Stomach (tissue), 9 donors: ENCODE results near the gene SAMD8. TPM values are rescaled to one million over a fixed set of nuclear protein-coding genes. Genes with fewer than 3 reads are reported as not detected.

Experiments used
- DNase-seq, 2 donors: peaks; one replicate each; pipeline versions ENCODE4 v3.0.0 to v3.0.0-alpha.2; 2013 to 2019
- H3K27ac ChIP-seq, 5 donors: fragments of 200-600 bp in 4 of 5; sonication (generic) in 4 of 5; one replicate each; pipeline ENCODE4 v1.5.1; 2013 to 2019; ENCODE audit warnings: mild to moderate bottlenecking in 1 of 5, moderate library complexity in 1 of 5
- H3K27me3 ChIP-seq, 3 donors: fragments of 200-600 bp; sonication (generic); one replicate each; pipeline ENCODE4 v1.5.1; 2017 to 2019; ENCODE audit warnings: mixed run types in 1 of 3
- H3K36me3 ChIP-seq, 4 donors: fragments of 200-600 bp; sonication (generic); 1 replicate in 3 of 4; 2 replicates in 1 of 4; pipeline ENCODE4 v1.5.1; 2016 to 2019
- H3K4me1 ChIP-seq, 4 donors: fragments of 200-600 bp; sonication (generic); one replicate each; pipeline ENCODE4 v1.5.1; 2016 to 2019
- H3K4me3 ChIP-seq, 4 donors: fragments of 200-600 bp; sonication (generic) in 3 of 4; one replicate each; pipeline ENCODE4 v1.5.1; 2016 to 2019; ENCODE audit warnings: mild to moderate bottlenecking in 1 of 4
- H3K9me3 ChIP-seq, 4 donors: fragments of 200-600 bp; sonication (generic); one replicate each; pipeline ENCODE4 v1.5.1; 2016 to 2019
- CTCF ChIP-seq, 7 experiments: fragments of 450-650 bp in 4 of 7; fragments of 200-600 bp in 3 of 7; sonication (generic) in 3 of 7; IDR thresholded peaks; one replicate each; pipeline ENCODE4 v1.5.1; 2016 to 2019; ENCODE audit warnings: antibody characterized with exemption in 7 of 7, control low read depth in 2 of 7, mild to moderate bottlenecking in 1 of 7
- EP300 ChIP-seq: sonication (generic); formaldehyde crosslinking; IDR thresholded peaks from one replicate; pipeline ENCODE4 v1.6.1; 2017; ENCODE audit warnings: antibody characterized with exemption
- POLR2A ChIP-seq, 4 donors: fragments of 450-650 bp; IDR thresholded peaks; one replicate each; pipeline ENCODE4 v1.6.1; 2016; ENCODE audit warnings: antibody characterized with exemption in 4 of 4, control low read depth in 2 of 4, mild to moderate bottlenecking in 1 of 4, moderate library complexity in 1 of 4
- POLR2AphosphoS5 ChIP-seq, 3 donors: sonication (generic); formaldehyde crosslinking; IDR thresholded peaks; one replicate each; pipeline ENCODE4 v1.6.1; 2016; ENCODE audit warnings: antibody characterized with exemption in 3 of 3
- WGBS, 5 donors: extraction: QIAGEN DNeasy Blood & Tissue Kit in 3 of 5; methylation state at CpG; one replicate each; pipeline versions ENCODE4 v1.1.5 to v1.1.7; 2013 to 2018; 5-methylcytosine and 5-hydroxymethylcytosine counted together
- intact Hi-C: fragments of 100-400 bp; cut with DNase I; formaldehyde crosslinking; loops from one replicate; pipeline ENCODE4 v1.15.1; 2023; ENCODE audit warnings: low total_unique reads
- polyA plus RNA-seq, 3 donors: library from polyadenylated mRNA; stranded (reverse); fragments of 200-250 nt; gene quantifications; one replicate each; pipeline ENCODE4 v1.2.3, GENCODE V29; 2013
- total RNA-seq, 5 donors: library from RNA; depleted of rRNA; stranded (reverse); fragments of >200 nt; gene quantifications; one replicate each; pipeline versions ENCODE4 v1.1.0 to v1.2.3, GENCODE V29; 2014 to 2016
- donor health status: healthy with polysubstance abuse.
- donor health status: Bipolar disorder and iron deficiency.
- donor health status: healthy.

The SAMD8 gene
- total and polyA plus RNA-seq, 8 donors: 2.9 to 34.9 (median 5.5) TPM

- no peak overlapping the region for H3K4me3 ChIP-seq
- TF ChIP-seq CTCF (IDR thresholded peaks at IDR 0.05): no peak
- no peak for TF ChIP-seq POLR2AphosphoS5 (IDR thresholded peaks at IDR 0.05)
- TF ChIP-seq EP300: no peak
- no peak for TF ChIP-seq POLR2A (IDR thresholded peaks at IDR 0.05)
- no peak overlapping the region for H3K27ac ChIP-seq
- peak in 1 of 2 donors; percentile 47 for DNase-seq
- no peaks in the 10 kb centered on the region for H3K36me3 ChIP-seq
- H3K4me1 ChIP-seq: peaks cover 0 to 14% (median 5%) of the 10 kb centered on the region in 4 donors
- H3K9me3 ChIP-seq: no peaks in the 10 kb centered on the region
- WGBS, 5 donors: 27 to 65% (median 45%) methylated on average over 6 of the region's 6 CpGs
- no peaks in the 10 kb centered on the region for H3K27me3 ChIP-seq
- intact Hi-C loops: no loop called here
These were observed 42.9 kb upstream of the SAMD8 start for GRCh38 chr10:75068523-75068922.

GRCh38 chr10:75070476-75070875 is 41.0 kb upstream of the SAMD8 start:
- peaks cover 0 to 10% (median 0%) of the 10 kb centered on the region in 4 donors for H3K4me1 ChIP-seq
- H3K27ac ChIP-seq: peak overlapping the region in 1 of 5 donors; percentile 18
- H3K9me3 ChIP-seq: no peaks in the 10 kb centered on the region
- no peaks in the 10 kb centered on the region for H3K36me3 ChIP-seq
- intact Hi-C loops: no loop called here
- TF ChIP-seq POLR2A (IDR thresholded peaks at IDR 0.05) (no peak), CTCF (IDR thresholded peaks at IDR 0.05) (no peak), EP300 (no peak), POLR2AphosphoS5 (IDR thresholded peaks at IDR 0.05) (no peak)
- no peak for DNase-seq
- no peak overlapping the region for H3K4me3 ChIP-seq
- WGBS, 5 donors: 73 to 88% (median 83%) methylated on average over 9 to 11 of the region's 11 CpGs
- no peaks in the 10 kb centered on the region for H3K27me3 ChIP-seq

- no peaks in the 10 kb centered on the region for H3K9me3 ChIP-seq
- peak overlapping the region in 1 of 5 donors; percentile 18 for H3K27ac ChIP-seq
- intact Hi-C loops: no loop called here
These were observed 40.5 kb upstream of the SAMD8 start for GRCh38 chr10:75070961-75071428.

GRCh38 chr10:75071756-75072155 is 39.7 kb upstream of the SAMD8 start:
- Histone ChIP-seq H3K27me3 (no peaks in the 10 kb centered on the region), H3K4me1 (peaks cover 0 to 10% (median 0%) of the 10 kb centered on the region in 4 donors), H3K4me3 (no peak overlapping the region), H3K9me3 (no peaks in the 10 kb centered on the region), H3K27ac (no peak overlapping the region), H3K36me3 (no peaks in the 10 kb centered on the region)
- intact Hi-C loops: no loop called here
- WGBS, 5 donors: 88 to 99% (median 98%) methylated on average over 13 to 14 of the region's 14 CpGs
- peak in 1 of 2 donors; percentile 39 for DNase-seq
- TF ChIP-seq CTCF (IDR thresholded peaks at IDR 0.05): no peak
- no peak for TF ChIP-seq POLR2AphosphoS5 (IDR thresholded peaks at IDR 0.05)
- TF ChIP-seq EP300: no peak
- TF ChIP-seq POLR2A (IDR thresholded peaks at IDR 0.05): no peak

More at GRCh38 chr10:75070961-75071428, 40.5 kb upstream of the SAMD8 start:
- TF ChIP-seq POLR2A (IDR thresholded peaks at IDR 0.05): no peak
- no peak for TF ChIP-seq CTCF (IDR thresholded peaks at IDR 0.05)
- TF ChIP-seq POLR2AphosphoS5 (IDR thresholded peaks at IDR 0.05): no peak
- no peak for TF ChIP-seq EP300
- H3K27me3 ChIP-seq: no peaks in the 10 kb centered on the region
- peak in 1 of 2 donors; percentile 71 for DNase-seq
- peaks cover 0 to 10% (median 0%) of the 10 kb centered on the region in 4 donors for H3K4me1 ChIP-seq
- H3K4me3 ChIP-seq: no peak overlapping the region
- no peaks in the 10 kb centered on the region for H3K36me3 ChIP-seq
- WGBS, 5 donors: 57 to 85% (median 67%) methylated on average over 4 to 7 of the region's 7 CpGs
